ENCODE data around the gene NTN1. TPM values are rescaled to one million over a fixed set of nuclear protein-coding genes. Genes with fewer than 3 reads are reported as not detected.

Gene NTN1
- total and polyA plus RNA-seq, 2 of the 13 experiments (the other 11 are each of a cell fraction or from before 2014, with no cell fraction given): 0.04 to 0.05 TPM

- H3K9ac ChIP-seq (ENCODE audit: insufficient read depth, low read depth, low read length): no peak overlapping the region
- no peaks in the 10 kb centered on the region for H3K9me3 ChIP-seq (ENCODE audit: low read length)
- no peaks in the 10 kb centered on the region for H3K36me3 ChIP-seq (replicated peaks in 1 of 2; ENCODE audit: control insufficient read depth in 1 of 2, insufficient read depth in 2 of 2, low read length in 2 of 2)
- peaks cover 3 to 36% of the 10 kb centered on the region in 2 experiments; a peak in 3 of 5 replicates for H3K27me3 ChIP-seq (ENCODE audit: control insufficient read depth in 1 of 2, insufficient read depth in 2 of 2, low read length in 2 of 2)
- peaks cover 42% of the 10 kb centered on the region for H3K4me1 ChIP-seq (ENCODE audit: insufficient read depth, low read length)
- ChIA-PET POLR2A (no interaction called here), CTCF (ENCODE audit: low intra/inter-chr PET ratio, low total read pairs) (no interaction called here)
- BruUV-seq (replicated peaks): no TSS peak
- 0% methylated on average over 2 of the region's 7 CpGs for WGBS (ENCODE audit: low lambda C conversion rate)
- H3K4me3 ChIP-seq (replicated peaks in 1 of 3; ENCODE audit: insufficient read depth in 1 of 3, low read depth in 2 of 3, low read length in 3 of 3): no peak overlapping the region
- TF ChIP-seq MEIS2 (CRISPR knock-in tag; IDR thresholded peaks at IDR 0.05) (no peak), NFKBIZ (CRISPR knock-in tag; IDR thresholded peaks at IDR 0.05) (no peak), GRHL1 (CRISPR knock-in tag; conservative IDR thresholded peaks at IDR 0.05) (no peak), EED (CRISPR knock-in tag; IDR thresholded peaks at IDR 0.05) (no peak), NFKB2 (CRISPR knock-in tag; IDR thresholded peaks at IDR 0.05; ENCODE audit: borderline replicate concordance) (no peak), MTF2 (CRISPR knock-in tag; IDR thresholded peaks at IDR 0.05; ENCODE audit: borderline replicate concordance) (no peak), FOSL2 (CRISPR knock-in tag; IDR thresholded peaks at IDR 0.05) (no peak), IRF2 (CRISPR knock-in tag; IDR thresholded peaks at IDR 0.05) (no peak), MED8 (CRISPR knock-in tag; IDR thresholded peaks at IDR 0.05; ENCODE audit: insufficient replicate concordance) (no peak), ZNF275 (CRISPR knock-in tag; IDR thresholded peaks at IDR 0.05; ENCODE audit: borderline replicate concordance) (no peak), SIN3A (IDR thresholded peaks at IDR 0.05; ENCODE audit: borderline replicate concordance, low read depth, low read length) (no peak), ATF7-NPFF (CRISPR knock-in tag; IDR thresholded peaks at IDR 0.05; ENCODE audit: low read depth) (no peak), ZNF563 (CRISPR knock-in tag; IDR thresholded peaks at IDR 0.05) (no peak)
- H4K20me1 ChIP-seq (ENCODE audit: insufficient read depth, low read length): no peaks in the 10 kb centered on the region
- H3K4me2 ChIP-seq (ENCODE audit: low read depth, low read length): no peak overlapping the region
- FAIRE-seq: no peak
- no peak overlapping the region for H2AFZ ChIP-seq (ENCODE audit: low read length)
- ATAC-seq: no peak
- no peak overlapping the region for H3K27ac ChIP-seq (ENCODE audit: extremely low read length, insufficient read depth, low read length)
- no peaks in the 10 kb centered on the region for H3K79me2 ChIP-seq (ENCODE audit: insufficient read depth, low read length)
- in situ Hi-C loops (cut with HindIII; ENCODE audit: extremely low pct_ligation_motif_present, low pct_unique_long_range_greater_than_20kb): no loop called here
- no peak for DNase-seq (ENCODE audit: low spot score)
- intact Hi-C loops (cut with micrococcal nuclease; ENCODE audit: unreplicated experiment): no loop called here
Observed at GRCh38 chr17:9236286-9237052, 215.2 kb downstream of the NTN1 start.

All from HepG2 (cell line).